HG03571 (cell line): ENCODE results near the gene CPLX1.
"Not testable (repeated sequence)": the region's sequence is repeated elsewhere in the genome, so short reads cannot be mapped to it uniquely, and the experiment has no call there.

Experiments
- ATAC-seq: cut with Tn5 transposase; IDR thresholded peaks from one replicate; pipeline ENCODE4 v1.9.1; 2021; ENCODE audit not compliant: unreplicated experiment

CPLX1 gene

GRCh38 chr4:793093-793861 lies 32.7 kb downstream of the CPLX1 start:
- ATAC-seq: no peak

DNA sequence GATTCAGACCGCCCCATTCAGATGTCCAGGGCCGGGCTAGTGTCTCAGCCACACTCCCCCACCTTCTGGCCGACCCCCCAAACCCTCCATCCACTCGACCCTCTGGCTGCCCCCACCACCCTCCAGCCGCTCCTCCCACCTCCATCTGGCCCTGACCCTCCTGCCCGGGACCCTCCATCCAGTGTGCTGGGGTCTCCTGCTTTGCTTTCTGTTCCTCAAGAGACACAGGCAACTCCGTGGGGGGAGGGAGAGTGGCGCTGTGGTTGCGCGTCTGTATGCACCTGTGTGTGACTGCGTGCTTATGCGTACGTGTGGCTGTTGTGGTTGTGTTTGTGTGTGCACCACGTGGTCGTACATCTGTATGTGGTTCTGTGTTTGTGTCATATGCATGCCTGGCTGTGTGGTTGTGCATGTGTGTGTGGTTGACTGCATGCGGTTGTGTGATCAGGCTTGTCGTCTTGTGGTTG lies 33.3 kb downstream of the CPLX1 start:
- no peak for ATAC-seq

DNA sequence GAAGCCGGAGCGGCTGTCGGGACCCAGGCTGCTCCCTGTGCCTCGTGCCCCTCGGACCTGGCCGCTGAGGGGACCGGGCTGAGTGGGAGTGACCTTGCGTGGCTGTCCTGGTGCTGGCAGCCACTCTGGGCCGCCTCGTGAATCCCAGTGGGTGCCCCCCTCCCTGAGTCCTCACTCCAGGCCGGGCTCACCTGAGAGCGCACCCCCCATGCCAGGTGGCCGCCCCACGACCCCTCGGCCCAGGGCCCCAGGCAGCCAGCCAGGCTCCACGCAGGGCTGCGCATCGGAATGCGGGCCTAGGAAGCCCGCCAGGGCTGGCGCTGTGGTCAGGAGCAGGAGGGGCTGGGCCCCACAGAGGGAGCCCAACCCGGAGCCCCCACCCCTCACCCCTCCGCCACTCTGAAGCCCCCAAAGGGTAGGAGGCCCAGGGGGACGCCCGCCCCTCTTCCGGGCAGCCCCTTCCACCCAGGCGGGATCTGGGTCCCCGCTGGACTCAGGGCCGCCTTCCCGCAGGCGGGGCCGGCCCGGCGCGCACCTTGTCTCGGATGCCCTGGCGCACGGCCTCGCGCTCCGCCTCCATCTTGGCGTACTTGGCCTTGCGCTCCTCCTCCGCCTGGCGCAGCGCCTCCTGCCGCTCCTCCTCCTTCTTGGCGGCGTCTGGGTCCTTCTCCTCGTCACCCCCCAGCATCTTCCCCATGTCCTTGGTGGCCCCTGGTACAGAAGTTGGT lies 33.9 kb downstream of the CPLX1 start:
- ATAC-seq: no peak

DNA sequence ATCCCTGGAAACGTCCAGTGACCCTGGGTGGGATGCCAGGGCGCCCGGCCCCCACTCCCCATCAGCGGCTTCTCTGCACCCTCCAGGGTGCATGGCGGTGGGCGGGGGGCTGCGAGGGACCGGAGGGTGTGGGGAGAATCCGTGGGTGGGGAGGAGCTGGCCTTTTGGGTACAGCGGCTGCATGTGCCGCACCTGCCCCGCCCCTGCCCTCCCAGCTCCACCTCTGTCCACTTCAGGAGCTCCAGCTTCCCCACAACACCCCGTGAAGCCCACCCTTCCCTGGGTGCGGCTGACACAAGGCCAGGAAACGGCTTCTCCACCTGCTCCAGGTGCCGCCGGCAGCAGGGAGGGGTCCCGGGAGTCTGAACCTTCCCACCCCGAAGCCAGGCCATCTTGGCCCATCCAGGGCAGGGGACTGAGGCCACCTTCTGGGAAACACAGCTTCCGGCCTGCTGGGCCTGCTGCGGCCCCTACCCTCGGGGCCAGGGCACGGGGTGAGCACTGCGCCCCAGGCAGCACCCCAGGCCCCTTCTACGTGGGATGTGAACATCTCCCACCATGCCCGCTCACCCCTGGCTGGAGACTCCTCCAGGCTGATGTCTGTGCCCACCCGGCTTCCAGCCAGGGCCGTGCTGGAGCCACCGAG lies 34.6 kb downstream of the CPLX1 start:
- ATAC-seq: no peak

GRCh38 chr4:790466-790820 lies 35.5 kb downstream of the CPLX1 start:
- no peak for ATAC-seq

DNA sequence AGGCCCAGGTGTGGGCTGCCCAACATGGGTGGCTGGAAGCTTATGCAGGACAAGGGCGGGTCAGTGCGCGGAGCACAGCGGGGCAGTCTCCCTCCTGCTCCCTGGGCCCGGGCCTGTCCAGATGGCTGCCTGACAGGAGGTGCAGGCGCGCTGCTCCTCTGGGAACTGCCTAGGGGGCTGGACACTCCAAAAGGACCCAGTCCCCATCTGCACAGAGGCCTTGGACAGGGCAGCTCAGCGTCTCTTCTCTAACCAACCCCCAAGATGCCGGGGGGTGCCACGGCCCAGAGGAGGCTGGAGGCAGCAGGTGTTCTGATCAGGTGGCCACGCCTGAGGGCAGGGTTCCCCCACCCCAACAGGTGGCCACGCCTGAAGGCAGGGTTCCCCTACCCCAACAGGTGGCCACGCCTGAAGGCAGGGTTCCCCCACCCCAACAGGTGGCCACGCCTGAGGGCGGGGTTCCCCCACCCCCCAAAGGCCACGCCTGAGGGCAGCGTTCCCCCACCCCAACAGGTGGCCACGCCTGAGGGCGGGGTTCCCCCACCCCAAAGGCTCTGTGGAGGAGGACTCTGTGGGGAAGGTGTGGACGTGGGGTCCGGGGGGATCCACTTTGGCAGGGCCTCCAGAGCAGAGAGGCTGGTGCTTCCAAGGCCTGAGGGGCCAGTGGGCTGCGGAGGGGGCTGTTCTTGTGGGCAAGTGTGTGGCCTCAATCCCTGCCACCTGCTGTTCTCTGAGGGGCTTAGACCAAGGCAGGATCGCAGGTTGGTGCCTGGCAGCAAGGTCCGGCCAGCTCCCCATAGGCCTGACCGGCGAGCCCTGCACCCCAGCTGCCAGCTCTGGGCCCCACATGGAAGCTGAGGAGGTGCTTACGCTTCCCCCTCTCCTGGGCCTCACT lies 36.1 kb downstream of the CPLX1 start:
- ATAC-seq: no peak

DNA sequence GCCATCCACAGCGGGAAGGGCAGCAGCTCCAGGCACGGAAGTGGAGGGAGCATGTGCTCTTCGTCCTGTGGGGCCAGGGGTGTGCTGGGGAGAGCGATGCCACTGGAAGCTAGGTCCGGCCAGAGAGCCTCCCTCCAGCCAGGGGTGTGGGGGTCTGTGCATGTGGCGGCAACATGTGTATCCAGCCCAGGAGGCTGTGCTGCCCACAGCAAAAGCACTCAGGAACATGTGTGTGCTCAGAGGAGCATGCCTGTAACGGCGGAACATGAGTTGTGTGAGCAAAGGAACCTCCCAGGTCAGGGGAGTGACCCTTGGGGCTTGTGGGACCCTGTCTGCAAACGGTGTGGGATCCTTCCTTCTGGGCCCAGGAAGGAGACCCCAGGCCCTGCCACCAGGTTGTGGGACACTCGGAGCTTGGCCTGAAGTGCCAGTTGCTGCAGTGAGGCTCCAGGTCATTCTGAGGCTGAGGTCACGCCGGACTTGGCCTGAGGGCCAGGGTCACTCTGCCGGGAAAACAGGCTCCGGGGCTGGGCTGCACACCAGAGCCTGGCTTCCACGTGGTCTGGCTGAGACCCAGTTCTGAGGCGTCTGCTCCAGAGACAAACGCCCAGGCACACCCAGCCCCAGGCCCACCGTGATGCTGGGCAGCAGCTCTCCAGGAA lies 37.2 kb downstream of the CPLX1 start:
- no peak for ATAC-seq

DNA sequence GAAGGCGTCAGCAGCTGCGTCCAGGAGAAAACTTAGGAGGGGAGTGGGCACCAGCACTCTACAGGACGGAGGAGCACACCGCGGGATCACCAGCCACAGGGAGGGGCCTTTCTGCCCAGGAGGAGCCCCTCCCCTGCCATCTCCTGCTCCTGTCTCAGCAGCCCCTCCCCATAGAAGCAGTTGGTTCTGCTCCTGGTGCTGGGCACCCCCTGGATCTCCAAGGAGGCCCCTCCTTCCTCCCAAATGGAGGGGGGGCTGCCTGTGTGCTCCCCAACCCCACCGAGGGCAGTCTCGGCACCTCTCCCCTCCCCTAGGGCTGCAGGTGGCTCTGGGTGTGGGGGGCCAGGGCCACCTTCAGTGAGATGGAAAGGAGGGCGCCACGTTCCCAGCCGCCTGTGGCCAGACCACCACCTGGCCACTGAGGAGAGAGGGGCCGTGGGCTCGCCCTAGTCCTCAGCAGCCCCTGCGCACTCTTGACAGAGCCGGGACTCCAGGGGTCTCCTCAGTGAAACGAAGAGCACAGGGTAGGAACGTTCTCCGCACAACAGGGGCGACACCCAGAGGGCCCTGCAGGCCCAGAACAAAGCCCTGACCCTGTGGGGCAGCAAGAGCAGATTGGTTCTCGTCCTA lies 37.8 kb downstream of the CPLX1 start:
- ATAC-seq: no peak

- ATAC-seq: no peak
Observed at GRCh38 chr4:787561-787981, 38.4 kb downstream of the CPLX1 start.

DNA sequence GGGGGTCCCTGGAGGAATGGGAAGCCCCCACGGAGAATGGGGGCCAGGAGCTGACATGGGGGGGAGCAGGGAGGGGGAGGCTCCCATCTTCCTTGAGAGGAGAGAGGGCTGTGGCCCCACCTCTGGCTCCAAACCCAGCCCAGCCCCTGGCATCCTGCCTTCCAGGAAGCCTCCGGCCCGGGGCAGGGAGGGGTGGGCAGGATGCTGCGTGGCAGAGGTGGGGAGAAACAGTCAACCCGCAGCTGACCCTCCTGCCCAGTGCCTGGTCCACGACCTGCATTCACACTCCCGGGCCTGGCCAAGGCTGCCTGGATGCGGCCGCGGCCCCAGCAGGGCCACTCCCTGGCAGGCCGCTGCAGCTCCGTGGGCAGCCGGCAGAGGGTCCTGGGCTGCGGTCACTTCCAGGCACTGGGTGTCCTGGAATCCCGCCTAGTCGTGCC lies 39.0 kb downstream of the CPLX1 start:
- no peak for ATAC-seq

- ATAC-seq: no peak
Observed at GRCh38 chr4:786074-786741, 39.7 kb downstream of the CPLX1 start.

DNA sequence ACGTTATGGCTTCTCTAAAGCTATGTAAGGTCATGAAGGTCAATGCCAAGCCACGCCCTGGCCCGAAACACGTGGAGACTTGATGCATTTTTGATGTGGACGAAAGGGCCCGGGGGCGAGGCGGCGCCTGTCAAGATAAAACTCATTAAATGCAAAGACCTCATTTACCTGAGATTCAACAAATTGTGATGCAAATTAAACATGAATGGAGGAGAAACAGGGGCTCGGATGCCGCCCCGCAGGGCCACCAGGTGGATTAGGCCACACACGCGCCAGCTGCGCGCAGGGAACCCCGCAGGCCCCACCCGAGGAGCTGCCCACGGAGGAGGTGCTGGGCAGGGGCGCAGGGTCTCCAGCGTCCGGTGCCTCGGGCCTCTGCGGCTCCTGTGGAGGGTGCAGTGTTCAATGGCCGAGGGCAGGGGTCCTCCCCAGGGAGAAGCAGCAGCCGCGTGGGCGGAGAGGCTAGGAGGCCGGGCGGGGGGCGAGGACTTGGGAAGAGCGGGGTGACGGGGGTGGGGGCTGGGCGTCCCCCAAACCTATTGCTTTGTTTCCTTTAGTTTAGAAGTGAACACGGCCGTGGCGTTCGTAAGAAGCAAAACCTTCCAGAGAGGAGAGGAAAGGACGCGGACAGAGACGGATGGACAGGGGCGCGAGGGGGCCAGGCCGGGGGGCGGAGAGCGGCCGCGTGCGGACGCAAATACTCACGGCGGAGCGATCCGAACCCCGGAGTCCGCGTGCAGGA lies 40.4 kb downstream of the CPLX1 start:
- no peak for ATAC-seq

- no peak for ATAC-seq
Observed at GRCh38 chr4:784401-785331, 41.3 kb downstream of the CPLX1 start.

DNA sequence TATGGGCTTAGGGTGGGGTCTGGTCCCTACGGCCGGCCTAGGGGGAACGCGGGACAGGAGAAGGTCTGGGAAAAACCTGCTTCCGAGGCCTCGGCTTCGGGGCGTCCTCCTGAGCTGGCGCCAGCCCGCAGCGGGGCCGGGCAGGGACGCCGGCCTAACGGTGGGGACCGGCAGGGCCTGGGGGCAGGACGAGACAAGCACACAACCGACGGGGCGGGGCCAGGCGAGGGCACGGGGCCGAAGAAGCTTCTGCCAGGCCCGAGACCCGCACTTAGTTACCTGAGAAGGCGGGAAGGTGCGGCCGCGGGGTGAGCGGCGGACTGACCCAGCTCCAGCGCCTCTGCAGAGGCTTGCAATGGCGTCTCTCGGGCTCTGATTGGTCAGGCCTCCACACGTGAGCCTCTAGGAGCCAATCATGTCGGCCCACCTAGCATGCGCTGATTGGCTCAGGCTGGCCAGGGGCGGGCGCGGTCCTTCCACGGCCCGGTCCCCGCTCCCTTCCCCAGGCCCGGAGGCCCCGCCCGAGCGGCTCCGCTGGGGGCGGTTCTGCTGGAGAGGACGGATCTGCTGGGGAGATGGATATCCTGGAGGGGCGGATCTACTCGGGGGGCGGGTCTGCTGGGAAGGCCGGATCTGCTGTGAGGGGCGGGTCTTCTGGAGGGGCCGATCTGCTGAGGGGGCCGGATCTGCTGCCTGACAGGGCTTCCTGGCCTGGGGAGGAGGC lies 44.3 kb downstream of the CPLX1 start:
- ATAC-seq: peak; percentile 97

GRCh38 chr4:780716-781492 lies 45.0 kb downstream of the CPLX1 start:
- ATAC-seq: peak; percentile 2

- ATAC-seq: not testable (repeated sequence)
Observed at GRCh38 chr4:780255-780654, 45.7 kb downstream of the CPLX1 start.
